K562 (cell line): ENCODE data around the gene FAAP24. TPM values are rescaled to one million over a fixed set of nuclear protein-coding genes. Genes with fewer than 3 reads are reported as not detected.

Source experiments
- ARID3B ChIP-seq: fragments of 250-450 bp; sonication (Bioruptor Pico); IDR thresholded peaks from 2 replicates; pipeline ENCODE4 v1.4.0; 2020; ENCODE audit warnings: borderline replicate concordance
- BRD4 ChIP-seq: fragments of 200-600 bp; sonication (generic); IDR thresholded peaks from 2 replicates; pipeline ENCODE4 v1.6.1; 2017; ENCODE audit warnings: inconsistent platforms
- CHD7 ChIP-seq: fragments of 200-600 bp; sonication (generic); IDR thresholded peaks from one replicate; pipeline ENCODE4 v1.6.1; 2012; ENCODE audit warnings: mild to moderate bottlenecking, low read depth, low read length, inconsistent platforms
- E2F5 ChIP-seq: sonication (generic); formaldehyde crosslinking; IDR thresholded peaks from 2 replicates; pipeline ENCODE4 v1.8.0; 2022; ENCODE audit warnings: mild to moderate bottlenecking, missing genetic modification reagents
- EP400 ChIP-seq: fragments of 450-650 bp; IDR thresholded peaks from 2 replicates; pipeline ENCODE4 v1.6.1; 2017; ENCODE audit warnings: antibody characterized with exemption, mild to moderate bottlenecking, moderate library complexity
- HNRNPUL1 ChIP-seq: fragments of 200-400 bp; formaldehyde crosslinking; IDR thresholded peaks from 2 replicates; pipeline ENCODE4 v1.6.1; 2017; ENCODE audit warnings: low read length
- POLR2AphosphoS5 ChIP-seq: IDR thresholded peaks from 2 replicates; pipeline ENCODE4 v1.6.1; 2011; ENCODE audit warnings: mild to moderate bottlenecking, low read depth, low read length, moderate library complexity; ENCODE audit not compliant: control insufficient read depth, insufficient read depth
- TAF9B ChIP-seq: fragments of 450-650 bp; IDR thresholded peaks from 2 replicates; pipeline ENCODE4 v1.6.1; 2018; ENCODE audit warnings: mild to moderate bottlenecking; ENCODE audit not compliant: partially characterized antibody
- ZNF398 ChIP-seq: fragments of 250-450 bp; sonication (Bioruptor Pico); IDR thresholded peaks from 2 replicates; pipeline ENCODE4 v1.8.0; 2021; ENCODE audit warnings: moderate library complexity, mild to moderate bottlenecking, inconsistent platforms
- ZNF408 ChIP-seq: fragments of 250-450 bp; sonication (Bioruptor Pico); IDR thresholded peaks from 2 replicates; pipeline ENCODE4 v1.4.0; 2020; ENCODE audit warnings: low read depth, mild to moderate bottlenecking, moderate library complexity
- ZNF668 ChIP-seq: fragments of 250-450 bp; sonication (Bioruptor Pico); IDR thresholded peaks from 2 replicates; pipeline ENCODE4 v1.8.0; 2022; ENCODE audit warnings: mild to moderate bottlenecking, inconsistent platforms
- polyA plus RNA-seq, 8 experiments: library from polyadenylated mRNA; depleted of rRNA in 4 of 8; stranded (reverse) in 5 of 8; unstranded in 3 of 8; fragments of >200 nt; fragmentation: Nextera tagmentation in 2 of 8; fragmentation: Illumina TruSeq in 1 of 8; extraction: Ambion mirVana in 2 of 8; extraction: Trizol in 1 of 8; gene quantifications; 2 replicates each; pipeline versions ENCODE4 v1.2.1 to v1.2.3, GENCODE V29; 2011 to 2014; ENCODE audit warnings: inconsistent platforms in 1 of 8, missing spikeins in 1 of 8
- total RNA-seq, 7 experiments: library from RNA; depleted of rRNA in 6 of 7; stranded (reverse); fragments of >200 nt in 6 of 7; fragmentation: Illumina TruSeq in 2 of 7; extraction: Trizol in 2 of 7; gene quantifications; 2 replicates each; pipeline versions ENCODE4 v1.2.1 to v1.2.3, GENCODE V29; 2011 to 2021; ENCODE audit warnings: low replicate concordance in 1 of 7

FAAP24 gene
- total and polyA plus RNA-seq, 9 of the 15 experiments (the other 6 are each of a cell fraction or from before 2014, with no cell fraction given) = 4.6 to 21.6 (median 8.2) TPM

- TF ChIP-seq CHD7 (no peak), ZNF408 (no peak), TAF9B (no peak), EP400 (peak; percentile 77), BRD4 (no peak), E2F5 (CRISPR knock-in tag) (no peak), POLR2AphosphoS5 (peak; percentile 76; the same call in 1 of the 2 replicates), ARID3B (no peak), HNRNPUL1 (no peak), ZNF668 (CRISPR knock-in tag) (no peak), ZNF398 (CRISPR knock-in tag) (no peak)
These were observed at the start of gene FAAP24, which contains the start of gene CEP89 (continued) for GRCh38 chr19:32971715-32972540.
